Measurements from ENCODE around the gene ATP6V1G3.
"Not testable (repeated sequence)": the region's sequence is repeated elsewhere in the genome, so short reads cannot be mapped to it uniquely, and the experiment has no call there.

The ATP6V1G3 gene

DNA sequence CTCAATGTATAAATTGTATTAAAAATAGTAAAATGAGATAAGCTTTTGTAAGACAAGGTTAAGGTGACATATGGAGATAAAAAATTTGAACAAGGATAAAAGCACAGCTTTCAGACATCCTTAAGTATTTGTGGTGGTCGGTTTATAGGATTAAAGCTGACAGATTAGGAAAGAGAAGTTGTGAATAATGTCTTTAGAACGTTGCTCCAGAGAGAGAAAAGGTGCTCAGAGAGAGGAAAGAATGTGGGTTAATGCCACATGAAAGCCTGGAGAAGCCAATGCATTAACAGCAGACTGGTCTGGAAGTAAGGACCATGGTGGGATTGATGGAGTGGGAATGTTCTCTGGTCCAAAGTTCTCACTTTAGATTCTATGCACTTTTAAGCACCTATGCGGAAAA, 44.8 kb downstream of the ATP6V1G3 start:
- no peak for DNase-seq

DNA sequence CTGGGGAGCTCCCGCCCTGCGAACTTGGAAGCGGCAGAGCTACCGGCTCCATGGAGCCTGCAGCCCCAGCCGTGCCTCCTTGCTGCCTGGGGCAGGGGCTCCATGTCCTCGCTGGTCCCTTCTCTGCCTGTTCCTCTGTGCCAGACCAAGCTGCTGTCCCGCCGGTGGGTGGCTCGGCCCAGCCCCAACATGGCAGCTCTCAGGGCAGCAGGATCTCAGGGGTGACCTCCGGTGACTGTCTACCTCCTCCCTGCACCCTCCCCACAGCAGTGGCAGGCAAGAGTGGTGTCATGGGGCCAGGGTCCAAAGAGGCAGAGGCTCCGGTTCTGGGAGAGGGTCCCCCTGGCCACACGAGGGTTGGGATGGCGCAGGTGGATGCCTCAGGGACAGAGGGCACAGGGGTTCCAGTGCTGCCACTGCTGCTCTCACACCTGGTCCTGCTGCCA, 45.8 kb downstream of the ATP6V1G3 start:
- DNase-seq = no peak

DNA sequence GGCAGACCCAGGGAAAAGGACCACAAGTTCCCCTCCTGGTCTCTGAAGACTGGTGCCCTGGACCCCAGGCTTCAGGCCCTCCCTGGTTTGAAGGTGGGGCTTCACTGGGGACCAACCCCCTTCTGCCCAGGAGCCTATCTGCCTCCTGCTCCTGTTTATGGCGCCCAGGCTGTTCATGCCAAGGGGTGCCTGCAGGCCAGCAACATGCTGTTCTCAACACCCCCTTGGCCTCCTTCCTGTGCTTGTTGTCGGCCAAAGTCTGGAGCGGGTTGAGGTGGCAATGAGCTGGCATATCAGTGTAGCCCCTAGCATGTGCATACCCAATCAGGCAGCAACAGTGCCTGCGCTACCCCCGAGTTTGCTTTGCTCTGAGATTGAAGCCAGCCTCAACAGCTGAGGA, 46.3 kb downstream of the ATP6V1G3 start:
- no peak for DNase-seq

DNA sequence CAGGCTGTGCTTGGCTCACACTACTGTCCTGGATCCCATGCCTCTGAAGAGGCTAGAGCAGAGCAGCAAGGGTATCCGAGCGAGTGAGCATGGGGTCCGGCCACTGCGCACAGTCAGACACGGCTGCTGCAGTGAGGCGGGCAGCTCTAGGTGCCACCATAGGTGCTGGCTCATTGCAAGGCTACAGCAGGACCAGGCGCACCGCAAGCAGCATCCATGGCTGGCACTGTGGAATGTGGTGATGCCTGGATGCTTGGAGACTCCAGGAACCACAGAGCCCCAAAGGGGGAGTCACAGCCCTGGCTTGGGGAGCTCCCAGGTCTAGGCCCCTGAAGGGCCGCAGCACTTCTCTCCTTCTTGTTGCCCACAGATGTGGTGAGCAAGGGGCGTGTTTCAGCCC, 47.2 kb downstream of the ATP6V1G3 start:
- no peak for DNase-seq

DNA sequence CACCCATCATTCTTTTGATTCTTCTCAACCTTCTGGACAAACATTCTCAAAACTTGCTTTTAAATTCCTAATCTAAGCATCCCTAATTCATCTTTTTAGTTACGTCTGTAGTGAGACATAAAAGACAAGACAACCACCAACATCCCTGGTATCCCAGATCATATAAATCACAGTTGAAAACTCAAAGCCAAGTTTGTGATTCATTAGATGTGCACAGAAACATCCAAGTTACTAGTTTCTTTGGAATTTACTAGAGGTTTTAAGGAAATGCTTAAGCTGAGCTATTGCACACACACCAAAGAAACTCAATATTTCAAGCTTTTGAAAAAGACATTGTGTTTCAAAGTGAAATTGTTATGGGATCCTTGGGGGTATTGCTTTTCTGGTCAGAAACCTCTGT, 47.6 kb downstream of the ATP6V1G3 start:
- DNase-seq = no peak

DNA sequence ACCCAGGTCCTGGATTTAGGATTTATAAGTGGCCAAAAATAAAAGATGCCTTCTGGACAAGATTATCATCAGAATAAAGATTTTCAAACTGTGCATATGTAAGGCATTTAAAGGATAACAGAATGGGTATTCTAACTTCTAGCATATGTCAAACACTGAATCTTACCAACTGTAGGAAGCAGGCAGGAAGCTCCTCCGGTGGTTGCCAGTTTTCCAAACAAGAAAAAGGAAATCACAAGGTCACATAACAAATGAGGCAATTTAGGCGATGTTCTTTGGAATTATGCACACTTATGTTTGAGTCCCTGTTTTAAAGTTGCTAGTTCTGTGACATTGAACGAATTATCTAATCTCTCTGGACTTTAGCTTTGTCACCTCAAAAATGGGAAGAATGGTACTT, 48.9 kb downstream of the ATP6V1G3 start:
- DNase-seq = no peak

DNA sequence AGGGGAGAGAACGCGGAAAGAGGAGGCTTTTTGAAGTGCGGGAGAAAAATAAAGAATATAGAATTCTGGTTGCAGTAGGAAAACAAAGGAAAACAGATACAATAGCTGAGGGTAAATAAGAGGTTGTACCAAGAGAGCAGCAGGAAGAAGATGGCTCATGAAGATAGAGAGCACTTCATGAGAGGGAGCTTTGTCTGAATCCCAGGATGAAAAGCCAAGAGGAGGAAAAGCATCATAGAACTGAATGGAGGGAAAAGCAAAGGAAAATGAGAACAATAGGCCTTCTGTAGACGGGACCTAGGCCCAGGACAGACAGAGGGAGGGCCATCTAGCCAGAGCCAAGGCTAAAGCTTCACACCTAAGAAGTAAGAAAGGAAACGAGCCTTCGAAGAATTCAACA, 49.5 kb downstream of the ATP6V1G3 start:
- DNase-seq = no peak

DNA sequence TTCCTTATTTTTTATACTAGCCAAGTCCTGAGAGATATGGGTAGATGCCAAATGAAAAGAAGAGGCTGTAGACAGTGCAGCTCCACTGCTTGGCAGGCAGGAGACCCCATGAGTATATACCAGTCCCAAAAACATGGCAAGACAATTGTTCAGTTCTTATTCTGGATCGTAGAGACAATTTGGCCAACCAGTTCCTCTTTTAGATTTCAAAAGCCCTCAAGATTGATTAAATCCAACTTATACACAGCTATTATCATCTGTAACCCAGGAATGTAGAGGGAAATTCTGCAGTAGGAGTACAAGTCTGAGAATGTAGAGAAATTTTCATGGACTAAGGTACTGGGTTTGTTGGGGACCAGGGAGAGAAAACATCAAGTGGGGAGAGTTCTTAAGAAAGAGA, 50.3 kb downstream of the ATP6V1G3 start:
- no peak for DNase-seq

DNA sequence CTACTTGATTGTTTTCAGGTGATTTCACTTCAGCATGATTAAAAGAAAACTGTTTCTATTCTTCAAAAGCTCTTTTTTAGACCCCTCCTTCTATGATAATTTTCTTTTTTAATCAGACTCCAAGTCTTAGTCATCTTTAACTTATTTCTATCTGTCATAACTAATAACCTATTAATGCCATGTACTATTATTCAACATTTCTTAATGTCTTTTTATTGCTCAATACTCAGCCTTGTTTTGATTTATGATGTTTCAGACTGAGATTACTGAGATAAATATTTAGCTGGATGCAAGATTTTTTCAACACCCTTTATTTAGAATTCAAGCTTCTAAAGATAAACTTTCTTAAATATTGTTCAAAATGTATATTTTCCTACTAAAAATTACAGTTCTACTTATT, 53.6 kb downstream of the ATP6V1G3 start:
- no peak for DNase-seq

DNA sequence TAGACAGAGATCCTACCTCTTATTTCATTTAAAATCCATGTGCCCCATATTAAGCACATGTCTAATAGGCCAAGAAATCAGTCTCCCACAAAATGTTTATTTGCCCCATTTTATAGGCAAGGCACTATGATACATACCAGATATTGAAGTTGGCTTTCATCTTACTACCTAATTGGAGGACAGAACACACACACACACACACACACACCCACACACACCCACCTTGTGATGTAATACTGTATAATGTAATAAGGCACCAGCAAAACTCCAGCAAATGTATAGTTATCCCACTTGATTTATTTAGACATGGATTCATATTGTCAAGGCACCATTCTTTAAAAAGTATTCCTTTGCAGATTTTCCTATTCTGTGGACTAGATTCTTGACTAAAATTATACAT, 56.8 kb downstream of the ATP6V1G3 start:
- DNase-seq = no peak

DNA sequence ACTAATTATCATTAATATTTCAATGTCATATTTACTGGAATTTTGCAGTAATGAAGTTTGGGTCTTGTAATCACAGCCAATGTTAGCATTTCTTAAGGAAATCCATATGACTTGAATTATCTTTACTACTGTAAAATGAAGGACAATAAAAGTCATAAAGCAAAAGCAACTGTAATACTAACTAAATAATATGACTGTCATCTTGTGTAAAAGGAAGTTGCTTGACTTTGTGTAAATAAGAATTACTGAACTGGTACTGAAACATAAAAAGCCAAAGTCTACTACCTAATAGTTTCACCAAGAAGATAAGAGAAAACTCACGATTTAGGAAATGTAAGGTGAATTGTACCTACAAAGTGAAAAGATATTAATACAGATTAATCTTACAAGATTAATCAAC, 57.5 kb downstream of the ATP6V1G3 start:
- DNase-seq = no peak

DNA sequence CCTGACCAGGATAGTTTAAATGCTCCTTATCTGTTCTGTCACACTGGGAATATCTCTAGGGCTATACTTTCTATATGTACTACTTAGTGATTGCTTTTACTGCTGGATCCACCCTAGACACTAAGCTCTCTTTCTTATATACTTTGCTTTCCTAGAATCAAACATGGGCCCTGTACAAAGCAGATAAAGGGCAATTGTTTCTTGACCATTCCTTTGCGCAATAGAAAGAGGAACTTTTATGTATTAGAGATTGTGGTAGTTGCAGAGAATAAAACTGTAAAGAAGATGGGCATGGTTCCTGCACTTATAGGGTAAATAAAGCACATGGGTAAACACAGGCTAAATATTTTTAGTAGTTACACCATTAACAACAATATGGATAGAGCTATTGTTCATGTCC, 58.8 kb downstream of the ATP6V1G3 start:
- no peak for DNase-seq

DNA sequence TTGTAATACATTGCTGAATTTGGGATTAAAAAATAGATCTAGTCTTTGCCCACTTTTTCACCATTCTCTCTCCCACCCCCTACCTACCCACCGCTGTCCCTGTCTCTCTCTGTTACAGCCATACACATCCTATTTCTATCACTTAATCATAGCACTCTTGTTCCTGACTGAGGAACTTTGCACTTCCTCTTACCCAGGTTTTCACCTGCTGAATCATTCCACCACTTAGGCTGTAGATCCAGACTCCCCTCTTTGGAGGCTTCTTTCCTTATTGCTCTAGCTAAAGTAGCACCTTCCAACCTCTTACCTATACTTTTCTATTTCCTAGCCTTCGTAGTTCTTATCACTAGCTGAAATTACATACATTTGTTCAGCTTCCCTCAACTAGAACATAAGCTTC, 59.6 kb downstream of the ATP6V1G3 start:
- DNase-seq = no peak

DNA sequence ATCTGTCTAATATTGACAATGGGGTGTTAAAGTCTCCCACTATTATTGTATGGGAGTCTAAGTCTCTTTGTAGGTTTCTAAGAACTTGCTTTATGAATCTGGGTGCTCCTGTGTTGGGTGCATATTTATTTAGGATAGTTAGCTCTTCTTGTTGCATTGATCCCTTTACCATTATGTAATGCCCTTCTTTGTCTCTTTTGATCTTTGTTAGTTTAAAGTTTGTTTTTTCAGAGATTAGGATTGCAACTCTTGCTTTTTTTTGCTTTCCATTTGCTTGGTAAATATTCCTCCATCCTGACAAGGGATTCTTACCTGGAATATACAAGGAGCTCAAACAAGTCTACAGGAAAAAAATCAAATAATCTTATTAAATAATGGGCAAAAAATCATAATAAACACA, 63.1 kb downstream of the ATP6V1G3 start:
- not testable (repeated sequence) for DNase-seq
